Psoas muscle (tissue), 8 donors: ENCODE measurements around the gene CD74. TPM values are rescaled to one million over a fixed set of nuclear protein-coding genes. Genes with fewer than 3 reads are reported as not detected.

ENCODE experiments used
- ATAC-seq, 4 donors: fragments of 200-7000 bp; cut with Tn5 transposase; one replicate each; pipeline ENCODE4 v1.9.1; 2020; ENCODE audit warnings: moderate library complexity in 3 of 4, mild to moderate bottlenecking in 2 of 4
- DNase-seq, 2 donors: peaks; one replicate each; pipeline ENCODE4 v3.0.0-alpha.2; 2020
- H3K27ac ChIP-seq: fragments of 200-600 bp; one replicate; pipeline ENCODE4 v1.8.0; 2022
- H3K27me3 ChIP-seq, 3 donors: fragments of 200-600 bp in 1 of 3; one replicate each; pipeline versions ENCODE4 v1.6.1 to v1.8.0; 2013 to 2022; ENCODE audit warnings: low read length in 2 of 3, mild to moderate bottlenecking in 2 of 3, moderate library complexity in 1 of 3; ENCODE audit not compliant: insufficient read depth in 3 of 3
- H3K36me3 ChIP-seq, 2 donors: fragments of 200-600 bp in 1 of 2; one replicate each; pipeline versions ENCODE4 v1.6.1 to v1.8.0; 2013 to 2022; ENCODE audit warnings: low read depth in 1 of 2, mild to moderate bottlenecking in 1 of 2, moderate library complexity in 1 of 2; ENCODE audit not compliant: insufficient read depth in 1 of 2
- H3K4me1 ChIP-seq: fragments of 200-600 bp; one replicate; pipeline ENCODE4 v1.8.0; 2022
- H3K4me3 ChIP-seq: fragments of 200-600 bp; one replicate; pipeline ENCODE4 v1.8.0; 2022; ENCODE audit warnings: mild to moderate bottlenecking
- H3K9me3 ChIP-seq: fragments of 200-600 bp; one replicate; pipeline ENCODE4 v1.8.0; 2022
- WGBS, 3 donors: extraction: QIAGEN DNeasy Blood & Tissue Kit; methylation state at CpG; one replicate each; pipeline versions ENCODE4 v1.1.6 to v1.1.7; 2013; 5-methylcytosine and 5-hydroxymethylcytosine counted together
- intact Hi-C, 2 donors: fragments of 100-400 bp; cut with DNase I; formaldehyde crosslinking; loops; one replicate each; pipeline versions ENCODE4 v1.11.0 to v1.14.2; 2022
- polyA plus RNA-seq, 3 donors: library from polyadenylated mRNA; stranded (reverse); fragments of 200-250 nt; gene quantifications; one replicate each; pipeline ENCODE4 v1.2.3, GENCODE V29; 2013
- total RNA-seq, 4 donors: library from RNA; stranded (reverse); fragmentation: NEBNext Ultra II Directional in 2 of 4; extraction: Animal tissue kit (Norgen Biotek cat#: 25700) in 2 of 4; gene quantifications; one replicate each; pipeline versions ENCODE4 v1.2.1 to v1.2.4, GENCODE V29; 2021 to 2023
- TF ChIP-seq, protein P1 (sequence below): fragments of 200-600 bp; IDR thresholded peaks from one replicate; pipeline ENCODE4 v1.8.0; 2022; ENCODE audit warnings: antibody characterized with exemption
- donor health status: healthy with polysubstance abuse.
- donor health status: DM: no; HTN: no; CAD: no; lungs with moderate emphysema.
- donor health status: Bipolar disorder and iron deficiency.
- donor health status: healthy.
- donor health status: DM: yes; HTN: yes; CAD: no.
- donor health status: DM: no; HTN: no; CAD: no.
- donor health status: DM: no; HTN: no; CAD: no.
- donor health status: DM: yes; HTN: yes; CAD: no.

The CD74 gene
- total and polyA plus RNA-seq, 7 donors, result 66.5 to 299 (median 92.0) TPM

DNA sequence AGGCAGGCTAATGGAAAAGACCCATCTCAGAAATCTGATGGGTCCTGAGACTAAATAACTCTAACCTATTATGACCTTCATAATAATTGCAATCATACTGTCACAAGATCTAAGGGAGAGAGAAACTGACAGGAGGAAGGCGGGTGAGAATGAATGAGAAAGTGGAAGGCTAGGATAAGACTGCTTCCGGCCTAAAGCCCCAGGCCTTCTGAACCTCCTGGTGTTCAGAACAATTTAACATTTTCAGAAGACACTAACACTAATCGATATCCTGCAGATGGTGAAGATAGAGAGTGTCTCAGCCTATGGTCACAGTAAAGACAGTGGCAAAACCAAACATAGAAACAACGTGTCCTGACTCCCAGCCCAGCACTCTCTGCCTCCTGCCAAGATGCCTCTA, 35.6 kb upstream of the CD74 start:
- ATAC-seq (peak in 3 of 4 donors; percentile 29 to 44 (median 40)), DNase-seq (no peak)
- intact Hi-C loops, result no loop called here
- H3K9me3 ChIP-seq, result no peaks in the 10 kb centered on the region
- peaks cover 28 to 51% of the 10 kb centered on the region in 2 donors for H3K36me3 ChIP-seq
- TF ChIP-seq, protein P1, sequence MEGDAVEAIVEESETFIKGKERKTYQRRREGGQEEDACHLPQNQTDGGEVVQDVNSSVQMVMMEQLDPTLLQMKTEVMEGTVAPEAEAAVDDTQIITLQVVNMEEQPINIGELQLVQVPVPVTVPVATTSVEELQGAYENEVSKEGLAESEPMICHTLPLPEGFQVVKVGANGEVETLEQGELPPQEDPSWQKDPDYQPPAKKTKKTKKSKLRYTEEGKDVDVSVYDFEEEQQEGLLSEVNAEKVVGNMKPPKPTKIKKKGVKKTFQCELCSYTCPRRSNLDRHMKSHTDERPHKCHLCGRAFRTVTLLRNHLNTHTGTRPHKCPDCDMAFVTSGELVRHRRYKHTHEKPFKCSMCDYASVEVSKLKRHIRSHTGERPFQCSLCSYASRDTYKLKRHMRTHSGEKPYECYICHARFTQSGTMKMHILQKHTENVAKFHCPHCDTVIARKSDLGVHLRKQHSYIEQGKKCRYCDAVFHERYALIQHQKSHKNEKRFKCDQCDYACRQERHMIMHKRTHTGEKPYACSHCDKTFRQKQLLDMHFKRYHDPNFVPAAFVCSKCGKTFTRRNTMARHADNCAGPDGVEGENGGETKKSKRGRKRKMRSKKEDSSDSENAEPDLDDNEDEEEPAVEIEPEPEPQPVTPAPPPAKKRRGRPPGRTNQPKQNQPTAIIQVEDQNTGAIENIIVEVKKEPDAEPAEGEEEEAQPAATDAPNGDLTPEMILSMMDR, result no peak
- no peaks in the 10 kb centered on the region for H3K27me3 ChIP-seq
- WGBS, 3 donors, result 20 to 27% (median 25%) methylated on average over 4 of the region's 4 CpGs
- H3K4me1 ChIP-seq, result peaks cover 30% of the 10 kb centered on the region
- peak overlapping the region; percentile 82 for H3K4me3 ChIP-seq
- H3K27ac ChIP-seq, result peak overlapping the region; percentile 94

DNA sequence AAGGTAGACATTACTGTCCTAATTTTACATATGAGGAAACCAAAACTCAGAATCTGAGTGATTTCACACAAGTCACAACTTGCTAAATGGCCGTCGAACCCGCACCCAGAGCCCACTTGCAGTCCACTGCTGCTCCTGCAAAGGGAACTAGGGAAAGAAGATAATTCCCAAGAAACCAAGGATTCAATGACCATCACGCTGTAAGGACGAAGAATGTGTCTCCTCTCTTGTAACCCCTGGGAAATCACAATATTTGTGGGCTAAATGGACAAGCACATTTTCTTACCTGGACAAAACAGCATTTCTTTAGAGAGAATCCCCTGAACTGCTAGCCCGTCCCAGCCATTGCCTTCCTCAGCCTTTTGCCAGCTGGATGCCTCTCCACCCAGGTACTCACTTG, 34.5 kb upstream of the CD74 start:
- 77 to 83% (median 80%) methylated on average over 6 of the region's 6 CpGs for WGBS, 3 donors
- DNase-seq, result no peak
- no peak for ATAC-seq
- Histone ChIP-seq H3K4me3 (no peak overlapping the region), H3K27ac (no peak overlapping the region), H3K9me3 (no peaks in the 10 kb centered on the region), H3K27me3 (no peaks in the 10 kb centered on the region), H3K4me1 (peaks cover 37% of the 10 kb centered on the region), H3K36me3 (peaks cover 28 to 56% of the 10 kb centered on the region in 2 donors)
- intact Hi-C loops, result no loop called here
- TF ChIP-seq, protein P1, result no peak

DNA sequence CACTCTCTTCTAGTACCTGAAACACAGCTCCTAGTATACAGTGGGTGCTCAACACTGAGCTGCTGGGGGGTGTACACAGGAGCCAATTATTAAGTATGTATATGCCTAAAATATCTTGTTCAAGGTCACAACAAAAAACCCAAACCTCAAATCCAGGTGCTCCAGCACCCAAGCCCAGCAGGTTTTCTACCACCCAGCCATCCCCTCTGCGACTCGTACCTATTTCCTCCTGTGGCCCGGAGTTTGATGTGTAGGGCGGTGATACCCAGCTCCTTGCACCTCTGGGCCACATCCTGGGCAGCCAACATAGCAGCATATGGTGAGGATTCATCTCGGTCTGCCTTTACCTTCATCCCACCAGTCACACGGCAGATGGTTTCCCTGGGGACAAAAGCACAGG, 33.9 kb upstream of the CD74 start:
- no peak for ATAC-seq
- 81 to 88% (median 86%) methylated on average over 6 of the region's 6 CpGs for WGBS, 3 donors
- no peaks in the 10 kb centered on the region for H3K27me3 ChIP-seq
- no peak overlapping the region for H3K27ac ChIP-seq
- H3K9me3 ChIP-seq, result no peaks in the 10 kb centered on the region
- TF ChIP-seq, protein P1, result no peak
- no peak overlapping the region for H3K4me3 ChIP-seq
- intact Hi-C loops, result no loop called here
- no peak for DNase-seq
- H3K36me3 ChIP-seq, result peaks cover 28 to 56% of the 10 kb centered on the region in 2 donors
- H3K4me1 ChIP-seq, result peaks cover 42% of the 10 kb centered on the region

DNA sequence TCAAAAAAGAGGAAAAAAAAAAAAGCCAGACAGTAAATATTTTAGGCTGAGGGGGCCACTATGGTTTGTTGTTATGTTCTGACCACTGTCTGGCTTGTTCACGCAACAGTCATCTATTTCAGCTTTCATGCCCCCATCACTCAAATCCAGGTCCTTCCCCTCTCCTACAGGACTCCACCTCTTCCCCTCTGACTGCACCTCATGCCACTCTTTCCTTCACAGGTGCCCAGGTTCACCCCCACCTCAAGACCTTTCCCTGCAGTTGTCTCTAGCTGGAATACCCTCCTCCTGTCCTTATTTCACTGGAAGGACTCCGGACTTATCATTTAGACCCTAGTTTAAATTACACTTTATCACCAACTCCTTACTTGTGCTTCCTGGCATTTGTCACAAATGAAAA, 33.4 kb upstream of the CD74 start:
- ATAC-seq (no peak), DNase-seq (no peak)
- Histone ChIP-seq H3K27me3 (no peaks in the 10 kb centered on the region), H3K4me3 (no peak overlapping the region), H3K9me3 (no peaks in the 10 kb centered on the region), H3K4me1 (peaks cover 44% of the 10 kb centered on the region), H3K36me3 (peaks cover 28 to 56% of the 10 kb centered on the region in 2 donors), H3K27ac (no peak overlapping the region)
- intact Hi-C loops, result no loop called here
- TF ChIP-seq, protein P1, result no peak
- WGBS, 3 donors, result 88 to 95% (median 89%) methylated on average over 2 of the region's 2 CpGs

DNA sequence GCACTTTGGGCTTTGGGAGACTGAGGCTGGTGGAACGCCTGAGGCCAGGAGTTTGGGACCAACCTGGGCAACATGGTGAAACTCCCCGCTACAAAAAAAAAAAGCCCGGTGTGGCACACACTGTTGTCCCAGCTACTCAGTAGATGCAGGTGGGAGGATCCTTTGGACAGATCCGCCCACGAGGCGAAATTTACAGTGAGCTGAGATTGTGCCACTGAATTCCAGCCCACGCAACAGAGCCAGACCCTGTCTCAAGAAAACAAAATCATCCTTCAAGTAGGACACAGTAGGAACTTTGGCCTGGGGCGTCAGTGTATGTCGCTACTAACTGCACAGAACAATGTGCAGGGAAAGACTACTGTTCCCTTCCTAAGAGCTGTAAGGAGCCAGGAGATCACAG, 32.1 kb upstream of the CD74 start:
- Histone ChIP-seq H3K4me1 (peaks cover 44% of the 10 kb centered on the region), H3K27me3 (no peaks in the 10 kb centered on the region), H3K9me3 (no peaks in the 10 kb centered on the region), H3K27ac (peak overlapping the region; percentile 9), H3K4me3 (no peak overlapping the region), H3K36me3 (peaks cover 28 to 56% of the 10 kb centered on the region in 2 donors)
- intact Hi-C loops, result no loop called here
- ATAC-seq, result no peak
- TF ChIP-seq, protein P1, result no peak
- no peak for DNase-seq
- 83 to 88% (median 86%) methylated on average over 9 of the region's 9 CpGs for WGBS, 3 donors
